Liver (tissue), 9 donors: ENCODE results near the gene MAGEE2. TPM values are rescaled to one million over a fixed set of nuclear protein-coding genes. Genes with fewer than 3 reads are reported as not detected.

Source experiments
- DNase-seq: peaks from one replicate; pipeline ENCODE4 v3.0.0-alpha.2; 2017; ENCODE audit warnings: low spot score
- H3K27ac ChIP-seq, 2 donors: one replicate each; pipeline ENCODE4 v1.7.0; 2013; ENCODE audit warnings: inconsistent platforms in 2 of 2, low read length in 2 of 2, control low read depth in 1 of 2, low read depth in 1 of 2, mild to moderate bottlenecking in 1 of 2
- H3K27me3 ChIP-seq, 4 donors: one replicate each; pipeline versions ENCODE4 v1.6.1 to v1.7.0; 2013; ENCODE audit warnings: low read length in 3 of 4, inconsistent platforms in 1 of 4, mild to moderate bottlenecking in 1 of 4, moderate library complexity in 1 of 4; ENCODE audit not compliant: control insufficient read depth in 4 of 4, insufficient read depth in 4 of 4
- H3K36me3 ChIP-seq, 4 donors: one replicate each; pipeline versions ENCODE4 v1.6.1 to v1.7.0; 2013; ENCODE audit warnings: low read length in 3 of 4, mild to moderate bottlenecking in 3 of 4, low read depth in 1 of 4, moderate library complexity in 1 of 4; ENCODE audit not compliant: control insufficient read depth in 4 of 4, insufficient read depth in 3 of 4
- H3K4me1 ChIP-seq, 4 donors: one replicate each; pipeline versions ENCODE4 v1.6.1 to v1.7.0; 2013; ENCODE audit warnings: low read length in 3 of 4, mild to moderate bottlenecking in 3 of 4, moderate library complexity in 1 of 4; ENCODE audit not compliant: control insufficient read depth in 4 of 4, insufficient read depth in 4 of 4
- H3K4me3 ChIP-seq, 3 donors: one replicate each; pipeline versions ENCODE4 v1.6.1 to v1.7.0; 2013; ENCODE audit warnings: low read length in 3 of 3, control low read depth in 1 of 3, low read depth in 1 of 3, mild to moderate bottlenecking in 1 of 3
- H3K9ac ChIP-seq, 2 donors: one replicate each; pipeline ENCODE4 v1.7.0; 2013; ENCODE audit warnings: low read length in 2 of 2, mild to moderate bottlenecking in 2 of 2, moderate library complexity in 2 of 2, control low read depth in 1 of 2, low read depth in 1 of 2
- H3K9me3 ChIP-seq, 4 donors: one replicate each; pipeline versions ENCODE4 v1.6.1 to v1.7.0; 2013; ENCODE audit warnings: low read length in 3 of 4; ENCODE audit not compliant: control insufficient read depth in 4 of 4
- ATF3 ChIP-seq: IDR thresholded peaks from 2 replicates; pipeline ENCODE4 v1.6.1; 2016; ENCODE audit warnings: antibody characterized with exemption
- CTCF ChIP-seq: fragments of 150-350 bp; IDR thresholded peaks from 2 replicates; pipeline ENCODE4 v1.5.1; 2017; ENCODE audit warnings: improper control_type of control experiment, low read depth, low read length; ENCODE audit not compliant: missing input control
- EGR1 ChIP-seq, 2 donors: IDR thresholded peaks; 2 replicates each; pipeline ENCODE4 v1.6.1; 2016 to 2018; ENCODE audit warnings: antibody characterized with exemption in 2 of 2, low read depth in 2 of 2
- GABPA ChIP-seq, 2 donors: IDR thresholded peaks in 1 of 2; conservative IDR thresholded peaks in 1 of 2; 2 replicates each; pipeline ENCODE4 v1.6.1; 2016; ENCODE audit warnings: antibody characterized with exemption in 2 of 2, mild to moderate bottlenecking in 1 of 2, moderate library complexity in 1 of 2
- HNF4A ChIP-seq, 2 donors: conservative IDR thresholded peaks; 2 replicates each; pipeline ENCODE4 v1.6.1; 2016; ENCODE audit warnings: antibody characterized with exemption in 2 of 2, mild to moderate bottlenecking in 2 of 2
- JUND ChIP-seq, 2 donors: IDR thresholded peaks; 2 replicates each; pipeline ENCODE4 v1.6.1; 2016; ENCODE audit warnings: antibody characterized with exemption in 2 of 2
- MAX ChIP-seq: IDR thresholded peaks from 2 replicates; pipeline ENCODE4 v1.6.1; 2016; ENCODE audit warnings: antibody characterized with exemption
- RAD21 ChIP-seq, 2 donors: IDR thresholded peaks; 2 replicates each; pipeline ENCODE4 v1.6.1; 2016; ENCODE audit warnings: antibody characterized with exemption in 2 of 2, mild to moderate bottlenecking in 2 of 2
- REST ChIP-seq: IDR thresholded peaks from 2 replicates; pipeline ENCODE4 v1.6.1; 2016; ENCODE audit warnings: antibody characterized with exemption, mild to moderate bottlenecking
- RXRA ChIP-seq, 2 donors: IDR thresholded peaks; 2 replicates each; pipeline ENCODE4 v1.6.1; 2017 to 2018; ENCODE audit warnings: antibody characterized with exemption in 2 of 2, mild to moderate bottlenecking in 1 of 2
- SP1 ChIP-seq: IDR thresholded peaks from 2 replicates; pipeline ENCODE4 v1.6.1; 2018; ENCODE audit warnings: antibody characterized with exemption, mild to moderate bottlenecking
- TAF1 ChIP-seq: conservative IDR thresholded peaks from 2 replicates; pipeline ENCODE4 v1.6.1; 2016; ENCODE audit warnings: antibody characterized with exemption, mild to moderate bottlenecking
- WGBS: extraction: QIAGEN DNeasy Blood & Tissue Kit; methylation state at CpG from one replicate; pipeline ENCODE4 v1.1.7; 2013; 5-methylcytosine and 5-hydroxymethylcytosine counted together
- polyA plus RNA-seq, 2 donors: library from polyadenylated mRNA; stranded (reverse) in 1 of 2; unstranded in 1 of 2; fragments of 200-250 nt in 1 of 2; fragments of >200 nt in 1 of 2; fragmentation: Nextera tagmentation in 1 of 2; extraction: Ambion mirVana in 1 of 2; gene quantifications; one replicate each; pipeline versions ENCODE4 v1.2.1 to v1.2.3, GENCODE V29; 2013 to 2015
- total RNA-seq, 2 donors: library from RNA; depleted of rRNA; stranded (reverse); fragments of >200 nt; gene quantifications; one replicate each; pipeline ENCODE4 v1.2.3, GENCODE V29; 2014
- donor health status: healthy.
- donor health status: healthy.
- donor health status: healthy.
- donor health status: healthy.
- donor health status: healthy.

Gene MAGEE2
- not detected for total RNA-seq
- not detected for polyA plus RNA-seq

- H3K4me3 ChIP-seq, result peak within 1 kb of the TSS in 2 of 3 donors; percentile 5 to 28
- 14% methylated on average over 36 of the region's 36 CpGs for WGBS
- H3K9me3 ChIP-seq, result peaks cover 0 to 2% (median 0%) of the 10 kb centered on the region in 4 donors
- peaks cover 0 to 10% (median 2%) of the 10 kb centered on the region in 4 donors for H3K27me3 ChIP-seq
- TF ChIP-seq EGR1 (IDR thresholded peaks at IDR 0.05; ENCODE audit: low read depth in 2 of 2) (no peak), REST (no peak)
- no peaks in the 10 kb centered on the region for H3K36me3 ChIP-seq
- DNase-seq, result no peak
- no peak within 1 kb of the TSS for H3K9ac ChIP-seq
- H3K4me1 ChIP-seq, result no peaks in the 10 kb centered on the region
- H3K27ac ChIP-seq, result no peak within 1 kb of the TSS
These were observed at the start of gene MAGEE2 for GRCh38 chrX:75784680-75785491. Gene MAGEE2 (minus strand): TSS chrX:75785254. CDS start chrX:75785051, 203 bp downstream.

GRCh38 chrX:75786290-75786689, 1.2 kb upstream of the MAGEE2 start:
- H3K4me3 ChIP-seq, result no peak overlapping the region
- H3K9me3 ChIP-seq, result peaks cover 0 to 3% (median 0%) of the 10 kb centered on the region in 4 donors
- no peak overlapping the region for H3K9ac ChIP-seq
- H3K27me3 ChIP-seq, result peaks cover 0 to 10% (median 2%) of the 10 kb centered on the region in 4 donors
- H3K4me1 ChIP-seq, result no peaks in the 10 kb centered on the region
- no peak for DNase-seq
- TF ChIP-seq CTCF, result no peak
- TF ChIP-seq EGR1 (IDR thresholded peaks at IDR 0.05; ENCODE audit: low read depth in 2 of 2), result no peak
- no peak for TF ChIP-seq MAX
- no peaks in the 10 kb centered on the region for H3K36me3 ChIP-seq
- WGBS, result 81% methylated on average over 5 of the region's 5 CpGs
- no peak overlapping the region for H3K27ac ChIP-seq

- no peak for DNase-seq
- TF ChIP-seq TAF1 (no peak), HNF4A (conservative IDR thresholded peaks at IDR 0.05) (no peak), MAX (no peak), EGR1 (IDR thresholded peaks at IDR 0.05; ENCODE audit: low read depth in 2 of 2) (no peak), REST (no peak), CTCF (no peak), JUND (IDR thresholded peaks at IDR 0.05) (no peak), RXRA (IDR thresholded peaks at IDR 0.05) (no peak), ATF3 (no peak), GABPA (IDR thresholded peaks at IDR 0.05 in 1 of 2, conservative IDR thresholded peaks at IDR 0.05 in 1 of 2) (no peak), SP1 (no peak), RAD21 (IDR thresholded peaks at IDR 0.05) (no peak)
These were observed 3.4 kb downstream of the MAGEE2 start for GRCh38 chrX:75781611-75782010.

More at GRCh38 chrX:75781611-75782010, 3.4 kb downstream of the MAGEE2 start:
- Histone ChIP-seq H3K4me1 (no peaks in the 10 kb centered on the region), H3K4me3 (no peak overlapping the region), H3K27ac (no peak overlapping the region), H3K9ac (no peak overlapping the region), H3K27me3 (peaks cover 0 to 13% (median 2%) of the 10 kb centered on the region in 4 donors), H3K9me3 (no peaks in the 10 kb centered on the region), H3K36me3 (no peaks in the 10 kb centered on the region)
- WGBS, result 17% methylated on average over 15 of the region's 15 CpGs
